ENCODE results near the gene IRF2BP1. TPM values are rescaled to one million over a fixed set of nuclear protein-coding genes. Genes with fewer than 3 reads are reported as not detected.
A peak's percentile ranks its signal among the peaks of the same experiment; 100 is the strongest.

The IRF2BP1 gene
- total and polyA plus RNA-seq, 10 donors: 10.0 to 29.4 (median 22.5) TPM

DNA sequence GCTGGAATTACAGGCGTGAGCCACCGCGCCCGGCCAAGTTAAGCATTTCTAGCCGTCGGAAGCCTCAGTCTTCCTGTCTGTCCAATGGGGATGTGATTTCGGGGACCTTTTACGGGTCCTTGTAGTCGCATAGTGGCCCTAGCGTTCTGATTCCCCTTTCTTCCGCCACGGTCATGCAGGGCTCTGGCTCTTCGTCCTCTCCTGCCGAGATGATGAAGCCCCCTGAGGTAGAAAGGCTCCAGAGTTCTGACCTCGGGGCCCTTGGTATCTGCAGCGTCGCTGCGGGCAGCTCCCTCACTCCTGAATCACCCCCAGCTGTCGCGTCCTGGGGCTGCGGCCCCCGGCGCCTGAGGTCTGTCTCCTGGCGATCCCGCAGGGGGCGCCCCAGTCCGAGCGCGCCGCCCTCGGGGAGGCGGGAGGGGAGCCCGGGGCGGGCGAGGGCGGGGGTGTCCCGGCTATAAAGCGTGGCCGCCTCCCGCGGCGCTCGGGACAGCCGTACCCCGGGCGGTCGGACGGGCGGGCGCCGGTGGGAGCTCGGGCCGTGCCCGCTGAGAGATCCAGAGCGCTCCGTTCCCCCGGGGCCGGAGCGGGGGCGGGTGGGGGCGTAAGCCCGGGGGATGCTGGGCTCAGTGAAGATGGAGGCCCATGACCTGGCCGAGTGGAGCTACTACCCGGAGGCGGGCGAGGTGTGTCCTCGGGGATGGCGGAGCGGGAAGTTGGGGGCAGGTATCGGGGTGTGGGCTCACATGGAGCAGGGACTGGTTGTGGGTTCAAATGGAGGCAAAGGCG, 21.9 kb downstream of the IRF2BP1 start, which contains the start of gene FOXA3:
FOXA3 (plus strand) TSS at position 487 of the 789 bp plus-strand sequence; CDS start at position 618, 131 bp downstream.
- peaks cover 0 to 25% (median 10%) of the 10 kb centered on the region in 6 donors for H3K36me3 ChIP-seq
- H3K4me3 ChIP-seq: peak within 1 kb of the TSS; percentile 86 to 99 (median 92)
- DNase-seq: peak; percentile 90
- H3K4me1 ChIP-seq: peaks cover 25 to 49% (median 39%) of the 10 kb centered on the region in 6 donors
- TF ChIP-seq CTCF (IDR thresholded peaks at IDR 0.05 in 8 of 11, conservative IDR thresholded peaks at IDR 0.05 in 3 of 11): peak in 10 of 11 experiments; percentile 49 to 85 (median 70)
- TF ChIP-seq POLR2AphosphoS5 (IDR thresholded peaks at IDR 0.05): peak in 2 of 3 donors; percentile 26 to 34
- TF ChIP-seq POLR2A (IDR thresholded peaks at IDR 0.05): no peak
- no peaks in the 10 kb centered on the region for H3K9me3 ChIP-seq
- 2 to 4% (median 3%) methylated on average over 37 to 71 of the region's 71 CpGs for WGBS, 5 donors
- intact Hi-C loops (cut with DNase I; ENCODE audit: low total_unique reads): no loop called here
- H3K27me3 ChIP-seq (replicated peaks in 1 of 7): peaks cover 0 to 28% (median 14%) of the 10 kb centered on the region in 7 donors
- peak within 1 kb of the TSS in 4 of 8 donors; percentile 93 to 96 (median 94) for H3K27ac ChIP-seq

GRCh38 chr19:45863335-45863839, 22.6 kb downstream of the IRF2BP1 start:
- TF ChIP-seq POLR2A (IDR thresholded peaks at IDR 0.05) (no peak), POLR2AphosphoS5 (IDR thresholded peaks at IDR 0.05) (peak in 2 of 3 donors; percentile 47 to 75), CTCF (IDR thresholded peaks at IDR 0.05 in 8 of 11, conservative IDR thresholded peaks at IDR 0.05 in 3 of 11) (no peak)
- no peak for DNase-seq
- intact Hi-C loops (cut with DNase I; ENCODE audit: low total_unique reads): no loop called here
- 2 to 6% (median 3%) methylated on average over 22 of the region's 22 CpGs for WGBS, 5 donors
- H3K9me3 ChIP-seq: no peaks in the 10 kb centered on the region
- peaks cover 0 to 32% (median 14%) of the 10 kb centered on the region in 6 donors for H3K36me3 ChIP-seq
- peaks cover 25 to 49% (median 39%) of the 10 kb centered on the region in 6 donors for H3K4me1 ChIP-seq
- peaks cover 0 to 28% (median 14%) of the 10 kb centered on the region in 7 donors for H3K27me3 ChIP-seq (replicated peaks in 1 of 7)
- peak overlapping the region; percentile 86 to 99 (median 92) for H3K4me3 ChIP-seq
- H3K27ac ChIP-seq: peak overlapping the region in 4 of 8 donors; percentile 93 to 96 (median 94)

GRCh38 chr19:45862564-45863334, 23.2 kb downstream of the IRF2BP1 start, which contains the start of gene SYMPK:
SYMPK (minus strand) TSS chr19:45863147; CDS start chr19:45854495, 8,652 bp downstream.
- Histone ChIP-seq H3K27ac (peak within 1 kb of the TSS; percentile 88 to 96 (median 94)), H3K9me3 (no peaks in the 10 kb centered on the region), H3K4me3 (peak within 1 kb of the TSS; percentile 86 to 99 (median 92)), H3K4me1 (peaks cover 25 to 56% (median 39%) of the 10 kb centered on the region in 6 donors), H3K27me3 (replicated peaks in 1 of 7) (peaks cover 0 to 28% (median 14%) of the 10 kb centered on the region in 7 donors), H3K36me3 (peaks cover 0 to 38% (median 18%) of the 10 kb centered on the region in 6 donors)
- WGBS, 5 donors: 0 to 1% (median 1%) methylated on average over 59 to 65 of the region's 65 CpGs
- DNase-seq: peak; percentile 100
- TF ChIP-seq POLR2A (IDR thresholded peaks at IDR 0.05) (peak in 1 of 3 donors; percentile 78), POLR2AphosphoS5 (IDR thresholded peaks at IDR 0.05) (peak; percentile 91 to 97 (median 94)), CTCF (IDR thresholded peaks at IDR 0.05 in 8 of 11, conservative IDR thresholded peaks at IDR 0.05 in 3 of 11) (peak in 2 of 11 experiments; percentile 31 to 42)
- intact Hi-C loops (cut with DNase I; ENCODE audit: low total_unique reads): no loop called here

Data from spleen (tissue), 11 donors.